GM10266 (cell line): ENCODE measurements around the gene PLEKHD1.

ENCODE experiments used
- DNase-seq: peaks from one replicate; pipeline ENCODE4 v3.0.0; 2012; ENCODE audit errors: extremely low spot score
- CTCF ChIP-seq: IDR thresholded peaks from 2 replicates; pipeline ENCODE4 v1.5.1; 2012; ENCODE audit warnings: mild to moderate bottlenecking, low read depth; ENCODE audit not compliant: control insufficient read depth, insufficient read depth; ENCODE audit errors: missing control alignments

PLEKHD1 gene

GRCh38 chr14:69501423-69501838 lies 16.9 kb downstream of the PLEKHD1 start:
- no peak for DNase-seq
- TF ChIP-seq CTCF, result no peak

DNA sequence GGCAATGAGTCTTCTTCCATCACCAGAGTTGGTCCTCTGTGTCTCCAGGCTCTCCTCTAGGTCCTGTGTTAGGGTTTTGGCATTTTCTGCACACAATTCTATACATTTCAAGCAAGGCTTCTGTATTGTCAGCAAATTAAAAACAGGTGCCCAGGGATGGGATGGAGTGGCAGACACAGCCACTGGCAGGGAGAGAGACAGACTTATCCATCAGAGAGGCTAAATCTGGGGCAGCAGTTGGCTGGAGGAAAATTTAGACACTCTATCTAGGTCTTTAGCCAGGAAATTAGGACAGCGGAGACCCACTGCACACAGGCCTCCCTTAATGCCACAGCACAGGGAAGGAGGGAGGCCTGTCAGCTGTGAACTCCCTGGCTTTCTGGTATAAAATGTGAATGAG lies 20.2 kb downstream of the PLEKHD1 start:
- TF ChIP-seq CTCF, result no peak
- no peak for DNase-seq

GRCh38 chr14:69505338-69506240 lies 21.1 kb downstream of the PLEKHD1 start:
- no peak for DNase-seq
- no peak for TF ChIP-seq CTCF

- no peak for DNase-seq
- no peak for TF ChIP-seq CTCF
Observed at GRCh38 chr14:69506241-69506595, 21.7 kb downstream of the PLEKHD1 start.

- no peak for TF ChIP-seq CTCF
- DNase-seq, result no peak
Observed at GRCh38 chr14:69518289-69519101, 34.0 kb downstream of the PLEKHD1 start.

GRCh38 chr14:69519204-69520100 lies 34.9 kb downstream of the PLEKHD1 start:
- no peak for DNase-seq
- TF ChIP-seq CTCF, result no peak
